Cerebellar cortex (tissue), 1 donor: ENCODE data around the gene TNNC1.

Experiments
- DNase-seq: peaks from one replicate; pipeline ENCODE4 v3.0.0-alpha.2; 2015; ENCODE audit warnings: low spot score

TNNC1 gene

DNA sequence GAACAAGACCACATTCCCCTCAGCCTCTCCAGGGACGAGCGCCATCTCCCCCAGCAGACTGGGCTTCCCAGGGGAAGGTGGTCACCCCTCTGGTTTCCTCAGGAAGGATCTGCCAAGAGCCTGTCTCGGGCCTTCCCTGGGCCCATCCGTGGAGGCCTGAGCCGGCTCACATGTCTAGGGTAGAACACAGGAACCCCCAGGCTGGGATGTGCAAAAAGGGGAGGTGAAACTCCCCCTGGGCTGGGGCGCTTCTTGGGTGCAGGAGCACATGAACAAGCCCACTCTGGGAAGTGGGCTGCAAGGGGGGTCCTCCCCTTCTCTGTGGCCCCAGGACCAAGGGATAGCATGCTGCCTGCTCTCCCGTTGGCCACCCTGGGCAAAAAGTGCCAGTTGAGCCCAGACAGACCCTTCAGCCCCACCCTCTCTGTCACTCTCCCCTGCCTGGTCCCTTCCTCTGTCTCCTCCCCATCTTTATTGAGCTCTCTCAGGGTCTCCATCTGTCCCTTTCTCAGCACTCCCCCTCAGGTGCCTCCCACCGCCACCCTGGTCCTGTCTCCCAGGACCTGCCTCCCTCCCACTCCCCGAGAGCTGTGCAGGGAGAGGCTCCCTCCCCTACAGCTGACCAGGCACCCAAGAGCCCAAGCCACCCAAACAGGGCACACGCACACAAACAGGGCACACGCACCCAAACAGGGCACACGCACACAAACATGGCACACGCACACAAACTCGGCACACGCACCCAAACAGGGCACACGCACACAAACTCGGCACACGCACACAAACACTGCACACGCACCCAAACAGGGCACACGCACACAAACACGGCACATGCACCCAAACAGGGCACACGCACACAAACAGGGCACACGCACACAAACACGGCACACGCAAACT, 9.8 kb downstream of the TNNC1 start:
- no peak for DNase-seq

DNA sequence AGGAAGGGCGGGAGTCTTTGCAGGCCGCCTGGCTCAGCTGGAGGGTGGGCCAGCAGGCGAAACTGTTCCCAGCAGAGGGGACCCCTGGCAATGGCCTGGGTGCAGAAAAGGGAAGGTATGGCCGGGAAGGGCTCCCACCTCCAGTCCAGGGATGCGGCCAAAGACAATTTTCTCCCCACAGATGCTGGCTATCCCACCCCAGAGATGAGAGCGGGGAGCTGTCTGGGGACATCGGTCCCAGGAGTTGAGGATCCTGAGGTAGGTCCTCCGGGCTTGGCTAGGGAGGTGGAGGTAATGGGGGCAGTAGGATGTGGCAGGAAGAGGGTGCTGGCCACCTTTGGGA, 10.6 kb downstream of the TNNC1 start:
- DNase-seq = no peak

DNA sequence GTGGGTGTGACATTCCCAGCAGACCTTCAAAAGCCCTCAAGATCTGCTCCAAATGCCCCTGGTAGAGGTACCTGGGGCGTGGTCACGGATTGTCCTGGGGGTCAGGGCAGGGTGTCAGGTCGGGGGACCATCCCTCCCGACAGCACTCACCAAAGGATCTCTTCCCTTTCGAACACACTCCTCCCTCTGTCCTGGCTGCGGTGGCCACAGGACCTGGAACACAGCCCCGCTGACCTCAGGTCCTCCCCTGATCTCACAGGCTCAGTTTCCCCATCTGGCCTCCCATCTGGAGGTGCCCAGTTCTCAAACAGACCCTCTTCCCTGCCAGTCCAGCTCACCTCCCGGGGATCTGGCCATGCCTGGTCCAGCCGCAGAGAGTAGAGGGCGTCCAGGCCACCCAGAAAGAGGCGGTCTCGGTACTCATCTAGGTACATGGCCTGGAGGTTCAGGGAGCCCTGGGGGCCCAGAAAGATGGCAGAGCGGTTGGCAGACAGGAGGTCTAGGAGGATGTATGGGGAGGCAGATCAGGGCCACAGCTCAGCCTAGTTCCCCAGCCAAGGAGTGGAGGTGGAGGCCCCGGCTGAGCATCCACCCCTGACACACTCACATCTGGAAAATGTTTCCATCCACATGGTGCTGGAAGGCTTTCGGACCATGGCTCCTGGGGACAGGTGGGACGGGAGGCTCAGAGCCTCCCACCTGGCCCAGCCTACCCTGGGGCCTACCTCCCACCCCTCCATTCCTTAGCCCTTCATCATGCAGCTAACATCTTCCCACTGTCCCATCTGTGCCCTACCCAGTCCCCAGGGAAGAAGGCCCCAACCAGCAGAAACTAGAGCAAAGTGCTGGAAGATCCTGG, 11.2 kb downstream of the TNNC1 start:
- DNase-seq = no peak

DNA sequence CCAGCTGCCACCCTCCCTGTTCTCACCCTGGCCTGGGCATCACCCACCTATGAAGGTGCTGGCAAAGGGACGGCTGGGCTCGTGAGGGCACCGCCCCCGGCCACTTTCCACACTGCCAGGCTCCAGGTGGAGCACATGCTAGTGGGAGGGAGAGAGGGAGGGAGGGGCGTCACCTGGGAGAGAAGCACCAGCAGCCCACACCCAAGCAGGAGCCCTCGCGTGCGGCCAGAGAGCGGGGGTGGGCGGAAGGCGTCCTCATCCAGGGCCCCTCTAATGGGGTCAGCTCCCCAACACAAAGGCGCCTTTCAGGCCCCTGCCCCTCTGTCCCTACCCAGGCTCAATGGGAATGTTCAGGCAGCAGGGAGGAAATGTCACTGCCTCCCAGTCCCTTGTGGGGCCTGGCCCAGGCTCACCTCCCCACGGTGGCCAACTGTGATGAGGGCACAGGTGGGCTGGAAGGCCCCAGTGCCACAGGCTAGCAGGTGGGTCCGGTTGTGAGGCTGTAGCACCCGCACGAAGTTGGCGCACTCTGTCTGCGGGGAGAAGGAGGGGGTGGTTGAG, 12.0 kb downstream of the TNNC1 start:
- DNase-seq = no peak

DNA sequence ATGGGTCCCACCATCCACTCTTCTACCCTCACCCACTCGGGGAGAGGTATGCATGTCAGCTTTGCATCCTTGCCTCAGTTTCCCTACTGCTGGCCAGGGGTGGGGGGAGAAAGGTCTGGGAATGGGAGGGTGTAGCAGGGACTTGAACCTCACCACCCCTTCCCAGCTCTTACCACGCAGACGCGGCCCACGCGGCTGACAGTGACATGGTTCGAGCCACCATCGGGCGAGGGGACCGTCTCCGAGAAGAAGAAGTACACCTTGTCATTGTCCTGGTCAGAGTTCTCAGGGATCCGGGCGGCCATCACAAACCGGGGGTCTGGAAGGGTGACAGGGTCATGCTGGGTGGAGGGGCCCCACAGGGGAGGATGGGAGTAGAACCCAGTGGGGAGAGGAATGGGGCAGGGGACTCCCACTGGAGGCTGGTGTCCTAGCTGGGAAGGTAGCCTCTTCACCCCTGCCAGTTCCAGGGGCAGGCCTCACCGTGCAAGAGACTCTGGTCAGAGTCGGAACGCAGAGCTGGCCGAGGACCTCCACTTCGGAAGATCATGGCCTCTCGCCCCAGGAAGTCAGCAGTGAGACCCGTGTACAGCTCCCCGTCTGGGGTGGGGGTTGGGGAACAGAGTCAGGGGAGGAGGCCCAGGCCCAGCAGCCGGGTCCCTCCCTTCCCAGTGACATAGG, 12.6 kb downstream of the TNNC1 start:
- DNase-seq = no peak

DNA sequence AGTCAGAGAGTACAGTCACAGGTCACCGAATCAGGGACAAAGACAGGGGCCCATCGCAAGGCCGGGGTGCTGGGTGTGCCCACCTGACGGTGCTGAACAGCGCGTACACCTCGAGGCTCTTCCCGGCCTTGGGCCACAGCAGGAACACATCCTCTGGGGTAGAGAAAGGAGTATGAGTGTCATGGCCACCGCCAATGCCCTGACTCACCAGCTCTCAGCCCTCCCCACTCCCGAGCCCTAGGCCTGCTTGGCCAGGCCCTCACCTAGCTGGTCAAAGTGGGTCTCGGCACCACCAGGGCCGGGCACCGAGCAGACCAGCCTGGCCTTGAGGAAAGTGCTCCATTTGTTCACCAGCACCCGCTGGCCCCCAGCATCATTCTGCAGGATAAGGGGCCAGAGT, 13.2 kb downstream of the TNNC1 start:
- DNase-seq = no peak

DNA sequence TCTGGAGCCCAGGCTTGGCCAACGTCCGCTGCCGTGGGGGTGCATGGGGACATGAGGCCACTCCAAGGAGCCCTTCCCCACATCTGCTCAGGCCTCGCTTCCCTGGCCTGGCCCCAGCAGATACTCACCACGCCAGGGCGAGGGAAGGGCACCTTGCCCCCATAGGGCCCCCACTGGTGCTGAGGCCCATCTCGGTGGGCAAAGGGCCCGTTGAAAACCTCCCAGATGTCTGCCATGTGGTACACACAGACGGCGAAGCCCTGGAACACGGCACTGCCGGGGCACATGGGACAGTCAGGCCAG, 13.6 kb downstream of the TNNC1 start:
- DNase-seq = no peak

DNA sequence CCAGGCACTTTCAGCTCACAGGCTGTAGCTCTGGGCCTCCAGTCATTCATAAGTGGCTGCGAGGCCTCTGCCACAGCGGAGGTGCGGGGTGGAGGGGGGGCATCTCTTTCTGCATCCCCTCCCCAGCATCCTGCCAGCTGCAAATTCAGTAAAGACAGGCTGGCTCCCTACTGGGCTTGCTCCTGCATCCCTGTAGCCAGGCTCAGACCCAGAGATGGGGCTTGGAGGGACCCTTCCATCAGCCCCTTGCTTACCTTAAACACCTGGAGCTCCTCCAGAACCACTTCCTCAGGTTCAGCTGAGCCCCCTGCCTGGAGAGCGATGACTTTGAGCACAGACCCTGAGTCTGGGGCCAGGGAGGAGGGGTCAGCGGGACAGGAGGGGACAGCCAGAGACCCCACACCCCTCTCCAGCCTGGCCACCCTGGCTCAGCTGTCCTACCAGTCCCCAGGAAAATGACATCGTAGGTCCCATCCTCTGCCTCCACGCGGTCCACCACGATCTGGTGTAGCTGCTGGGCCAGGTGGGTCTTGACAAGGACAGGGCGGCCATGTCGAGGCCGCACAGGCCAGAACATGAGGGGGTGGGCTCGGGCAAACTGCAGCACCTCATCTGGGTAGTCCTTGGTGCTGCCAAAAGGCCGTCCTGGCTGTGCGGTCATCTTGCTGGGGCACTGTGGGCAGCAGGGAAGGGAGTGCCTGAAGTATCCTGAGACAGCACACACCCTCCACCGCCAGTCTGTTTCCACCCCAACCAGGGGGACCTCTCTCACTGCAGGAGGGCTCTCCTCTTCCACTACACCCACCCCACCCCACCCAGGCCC, 14.2 kb downstream of the TNNC1 start:
- DNase-seq = no peak

DNA sequence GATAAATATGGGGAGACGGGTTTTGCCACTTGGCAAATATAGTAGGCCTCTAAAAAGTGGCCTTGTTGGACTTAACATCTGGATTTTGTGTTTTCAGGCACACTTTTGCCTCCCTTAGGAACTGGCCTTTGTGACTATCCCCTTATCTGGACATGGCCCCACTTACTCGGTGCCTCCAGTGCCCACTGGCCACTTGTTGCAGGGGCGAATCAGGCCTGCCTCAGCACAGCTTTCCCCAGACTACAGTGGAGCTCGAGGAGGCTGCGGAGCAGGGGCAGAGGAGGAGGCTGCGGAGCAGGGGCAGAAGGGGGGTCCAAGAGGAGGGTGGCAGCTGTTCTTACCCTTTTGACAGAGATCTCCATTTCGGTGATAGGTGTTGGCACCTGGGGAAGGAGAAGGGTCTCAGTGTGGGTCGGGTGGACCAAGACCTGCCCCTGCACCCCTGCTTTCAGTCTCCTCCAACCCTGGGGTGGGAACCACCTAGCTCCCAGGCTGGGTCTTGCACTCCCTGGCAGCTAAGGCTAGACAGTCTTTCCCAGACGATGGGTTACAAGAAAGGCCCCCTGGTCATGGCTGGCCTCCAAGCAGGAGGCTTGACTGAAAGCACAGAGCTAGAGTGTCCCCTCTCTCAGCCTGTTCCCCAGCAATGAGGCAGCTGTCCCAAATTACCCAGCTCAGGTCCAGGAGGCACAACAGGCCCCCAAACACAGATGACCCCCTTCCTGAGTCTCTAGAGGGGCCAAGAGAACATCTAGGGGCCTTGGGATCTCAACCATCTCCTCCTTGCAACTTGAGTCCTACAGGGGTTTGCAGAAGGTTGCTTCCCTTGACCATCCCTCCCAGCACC, 15.0 kb downstream of the TNNC1 start:
- no peak for DNase-seq

DNA sequence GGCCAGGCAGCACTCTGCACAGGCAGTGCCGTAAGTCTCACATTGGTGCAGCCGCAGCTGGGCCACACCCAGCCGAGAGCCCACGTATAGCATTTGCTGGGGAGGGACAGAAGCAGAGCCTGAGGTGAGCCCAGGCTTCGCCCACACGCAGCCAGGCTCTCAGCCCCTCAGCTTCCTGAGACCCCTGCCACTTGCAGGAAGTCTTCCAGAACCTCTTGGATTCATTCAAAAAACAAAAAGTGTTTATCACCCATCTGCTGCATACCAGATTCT, 15.8 kb downstream of the TNNC1 start:
- no peak for DNase-seq

DNA sequence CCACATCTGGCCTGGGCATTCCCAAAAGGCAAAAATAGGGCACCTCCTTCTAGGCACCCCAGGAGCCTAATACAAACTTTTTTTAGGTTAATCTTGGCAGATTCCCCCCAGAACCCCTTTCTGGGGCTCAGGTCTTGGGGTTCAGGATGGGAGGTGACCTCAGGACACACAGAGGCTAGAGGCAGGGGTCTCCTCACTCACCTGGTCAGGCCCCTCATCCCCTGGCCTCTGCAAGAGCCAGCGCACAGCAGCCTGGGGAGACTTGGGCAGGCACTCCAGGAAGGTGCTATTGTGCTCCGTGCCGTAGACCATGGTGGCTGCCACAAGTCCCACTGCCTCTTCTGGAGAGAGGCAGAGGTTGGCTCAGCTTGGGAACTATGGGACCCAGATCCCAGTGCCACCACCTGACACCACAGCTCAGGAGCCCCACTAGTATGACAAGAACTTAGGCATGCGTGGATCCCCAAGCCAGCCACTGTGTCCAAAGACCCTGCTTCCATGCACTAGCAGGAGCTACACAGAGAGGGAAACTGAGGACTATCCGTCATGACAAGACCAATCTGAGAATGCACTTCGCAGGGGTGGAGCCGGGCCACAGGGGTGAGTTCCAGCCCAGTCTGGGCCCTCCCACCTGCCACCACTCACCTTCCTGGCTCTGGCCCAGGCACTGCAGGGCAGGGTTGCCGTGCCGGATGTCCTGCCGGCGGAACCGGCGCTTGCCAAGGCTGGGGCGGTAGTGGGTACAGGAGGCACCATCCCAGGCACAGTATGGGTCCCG, 16.3 kb downstream of the TNNC1 start:
- DNase-seq = peak; percentile 58

DNA sequence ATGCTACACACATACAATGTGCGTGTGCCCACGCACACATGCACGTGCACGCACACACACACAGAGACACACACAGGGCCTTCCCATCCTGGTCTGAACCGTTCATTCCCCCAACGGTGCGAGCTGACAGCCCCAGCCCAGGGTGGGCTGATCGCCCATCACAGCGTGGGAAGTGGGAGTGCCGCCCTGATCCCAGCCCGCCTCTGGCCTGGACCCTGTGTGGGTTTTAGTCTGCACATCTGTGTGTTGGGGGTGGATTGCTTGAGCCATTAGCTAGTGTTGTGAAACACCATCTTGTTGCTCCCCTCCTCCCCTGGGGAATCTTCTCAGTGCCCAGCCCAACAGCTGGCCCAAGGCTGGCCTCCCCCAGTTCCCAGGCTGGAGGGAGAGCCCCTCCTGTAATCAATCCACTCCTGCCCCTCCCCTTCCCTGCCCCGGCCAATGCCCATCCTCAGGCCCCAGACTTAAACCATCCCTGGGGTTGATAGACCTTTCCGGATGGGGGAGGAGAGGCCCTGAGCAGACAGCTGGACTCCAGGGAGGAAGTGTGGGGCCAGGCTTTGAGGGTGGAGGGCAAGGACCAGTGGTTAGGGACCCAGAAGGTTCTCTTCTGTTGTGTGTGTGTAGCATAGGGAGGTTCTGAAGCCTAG, 17.2 kb downstream of the TNNC1 start:
- DNase-seq = no peak

DNA sequence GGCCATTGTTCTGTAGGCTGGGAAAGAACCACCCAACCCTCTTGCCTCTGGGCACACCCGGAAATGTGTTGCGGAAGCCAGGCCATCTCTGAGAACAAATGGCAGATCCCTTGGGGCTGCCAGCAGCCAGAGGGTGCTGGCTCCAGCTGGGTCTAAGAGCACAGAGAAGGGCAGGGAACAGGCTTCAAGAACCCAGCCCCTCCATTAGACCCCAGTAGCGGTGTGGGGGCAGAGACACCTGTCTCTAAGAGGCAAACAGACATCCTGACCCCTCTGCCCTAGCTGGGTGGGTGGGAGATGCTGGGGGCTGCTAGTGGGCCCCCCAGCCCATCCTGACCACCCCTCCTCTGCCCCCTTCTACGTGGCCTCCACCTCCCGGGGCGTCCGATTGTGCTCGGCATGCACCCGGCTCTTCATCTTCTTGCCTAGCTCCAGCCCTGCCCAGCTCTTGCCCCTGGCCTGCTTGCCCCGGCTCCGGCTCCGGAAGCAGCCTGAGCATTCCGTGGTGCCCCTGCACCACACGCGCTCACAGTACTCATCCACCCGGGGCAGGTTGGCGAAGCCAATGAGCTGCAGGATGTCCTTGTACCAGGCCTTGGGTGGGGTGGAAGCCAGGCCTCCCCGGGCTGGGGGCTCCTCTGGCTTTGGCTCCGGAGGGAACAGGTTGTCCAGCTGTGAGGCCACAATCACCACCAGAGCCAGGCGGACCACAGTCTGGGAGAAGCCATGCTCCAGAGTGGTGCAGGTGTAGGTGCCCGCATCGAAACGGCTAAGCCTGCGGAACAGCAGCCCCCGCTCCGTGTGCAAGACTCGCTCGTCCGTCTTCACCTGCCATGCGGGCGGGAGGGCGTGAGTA, 18.4 kb downstream of the TNNC1 start:
- DNase-seq = no peak

DNA sequence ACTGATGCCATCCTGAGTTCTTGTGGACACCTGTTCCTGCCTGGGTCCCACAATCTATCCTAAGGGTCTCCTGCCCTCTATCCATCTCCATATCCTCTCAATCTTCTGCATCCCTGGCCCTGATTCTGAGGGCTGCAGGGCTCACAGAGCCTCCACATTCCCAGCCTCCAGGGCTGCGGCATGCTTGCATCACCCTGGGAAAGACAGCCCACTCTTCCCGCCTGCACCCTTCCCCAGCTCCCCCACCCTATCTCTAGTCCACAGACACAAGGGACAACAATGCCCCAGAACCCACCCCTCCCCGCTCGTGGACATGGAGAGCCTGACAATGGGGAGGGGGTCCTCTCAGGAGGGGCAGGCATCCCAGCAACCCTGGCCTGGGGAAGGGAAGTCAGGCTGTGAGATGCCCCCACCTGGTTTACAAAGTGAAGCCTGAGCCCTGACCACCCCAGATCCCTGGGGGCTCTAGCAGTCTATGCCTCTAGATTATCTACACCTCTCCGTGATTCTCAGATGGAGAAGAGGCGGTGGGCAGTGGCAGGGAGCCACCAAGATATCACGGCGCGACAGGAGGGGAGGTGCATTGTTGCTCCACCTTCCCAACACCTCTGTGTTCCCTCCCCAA, 19.2 kb downstream of the TNNC1 start:
- no peak for DNase-seq

DNA sequence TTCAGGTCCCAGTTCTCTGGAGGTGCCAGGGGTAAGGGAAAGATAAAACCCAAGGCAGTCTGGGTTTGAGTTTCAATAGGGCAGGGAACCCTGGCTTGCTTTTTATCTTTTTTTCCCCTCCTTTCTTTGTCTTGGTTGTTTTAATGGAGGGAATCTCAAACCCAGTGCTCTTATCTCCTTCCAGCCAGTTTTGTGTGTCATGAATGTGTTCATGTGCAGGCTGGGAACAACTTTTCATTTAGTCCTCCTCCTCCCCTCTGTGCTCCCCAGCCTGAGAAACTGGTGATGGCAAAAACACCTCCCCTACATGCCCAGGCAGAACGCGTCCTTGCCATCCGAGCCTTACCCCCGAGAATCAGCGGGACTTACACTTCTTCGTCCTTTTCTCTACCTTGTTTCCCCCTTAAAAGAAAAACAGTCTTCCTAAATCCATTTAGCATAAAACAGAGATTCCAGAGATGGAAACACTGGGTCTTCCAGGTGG, 19.8 kb downstream of the TNNC1 start:
- DNase-seq = no peak

DNA sequence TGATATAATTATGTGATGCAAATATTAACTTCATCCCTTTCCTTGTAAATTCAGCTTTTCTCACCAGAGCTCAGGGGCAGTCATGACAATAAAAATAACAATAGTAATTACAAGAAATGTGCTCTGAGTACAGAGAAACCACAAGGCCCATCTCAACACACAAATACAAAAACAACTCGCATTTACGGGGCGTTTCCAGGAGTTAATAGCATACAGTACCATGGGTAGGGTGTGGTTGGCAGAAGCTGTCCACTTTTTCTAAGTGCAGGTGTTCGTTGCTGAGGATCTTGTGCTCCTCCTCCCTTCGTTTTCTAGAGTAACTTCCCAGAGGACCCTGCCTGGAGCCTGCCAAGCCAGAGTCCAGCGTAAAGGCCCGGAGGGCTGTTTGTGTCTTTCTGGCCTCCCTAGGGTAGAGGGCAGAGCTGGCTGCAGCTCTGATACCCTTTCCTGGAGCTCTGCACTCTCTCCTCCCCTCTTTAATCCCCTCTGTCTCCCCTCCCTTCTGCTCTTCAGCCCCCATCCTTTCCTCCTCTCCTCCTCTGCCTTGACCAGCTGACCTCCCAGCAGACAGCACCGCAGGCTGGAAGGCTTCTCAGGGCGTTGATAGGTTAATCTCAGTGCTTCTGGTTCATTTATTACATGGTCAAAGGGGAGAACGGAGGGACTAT, 20.4 kb downstream of the TNNC1 start:
- DNase-seq = no peak

DNA sequence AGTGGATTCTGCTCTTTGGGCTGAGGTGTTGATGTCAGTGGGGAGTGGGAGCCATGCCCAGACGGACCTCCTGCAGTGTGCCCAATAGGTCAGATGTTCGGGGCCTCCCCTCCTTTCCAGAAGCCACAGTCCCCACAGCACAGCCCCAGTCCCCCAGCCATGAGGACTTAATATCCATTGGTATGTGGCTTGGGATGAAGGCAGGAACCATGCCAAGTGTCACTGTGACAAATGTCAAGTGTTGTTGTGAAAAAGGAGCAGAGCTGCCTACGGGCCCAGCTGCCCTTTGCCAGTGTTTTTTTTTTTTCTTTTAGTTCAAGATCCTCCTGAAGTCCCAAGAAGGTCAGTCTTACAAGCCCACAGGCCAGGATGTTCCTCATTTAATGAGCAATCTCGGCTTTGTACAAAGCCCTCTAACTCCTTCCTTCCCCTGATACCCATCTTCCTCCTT, 21.1 kb downstream of the TNNC1 start:
- DNase-seq = no peak
